ENCODE measurements around the gene SRRM3.
"Not testable (repeated sequence)": the region's sequence is repeated elsewhere in the genome, so short reads cannot be mapped to it uniquely, and the experiment has no call there.

The SRRM3 gene

GRCh38 chr7:76267107-76267893 is 65.6 kb downstream of the SRRM3 start:
- DNase-seq, result no peak

- no peak for DNase-seq
Measured at GRCh38 chr7:76267894-76268183, 66.1 kb downstream of the SRRM3 start.

GRCh38 chr7:76268376-76268775 is 66.7 kb downstream of the SRRM3 start:
- DNase-seq, result no peak

GRCh38 chr7:76269895-76270294 is 68.2 kb downstream of the SRRM3 start:
- DNase-seq, result no peak

DNA sequence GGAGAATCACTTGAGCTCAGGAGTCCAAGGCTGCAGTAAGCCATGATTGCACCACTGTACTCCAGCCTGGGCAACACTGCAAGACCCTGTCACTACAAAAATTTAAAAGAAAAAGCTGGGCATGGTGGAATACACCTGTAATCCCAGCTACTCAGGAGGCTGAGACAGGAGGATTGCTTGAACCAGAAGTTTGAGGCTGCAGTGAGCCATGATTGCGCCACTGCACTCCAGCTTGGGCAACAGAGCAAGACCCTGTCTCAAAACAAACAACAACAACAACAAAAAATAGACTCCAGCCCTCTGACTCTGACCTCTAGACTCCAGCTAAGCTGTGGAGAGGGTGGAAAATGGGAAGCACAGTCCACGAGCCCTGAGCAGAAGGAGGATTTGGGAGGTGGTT is 69.7 kb downstream of the SRRM3 start:
- DNase-seq, result not testable (repeated sequence)

DNA sequence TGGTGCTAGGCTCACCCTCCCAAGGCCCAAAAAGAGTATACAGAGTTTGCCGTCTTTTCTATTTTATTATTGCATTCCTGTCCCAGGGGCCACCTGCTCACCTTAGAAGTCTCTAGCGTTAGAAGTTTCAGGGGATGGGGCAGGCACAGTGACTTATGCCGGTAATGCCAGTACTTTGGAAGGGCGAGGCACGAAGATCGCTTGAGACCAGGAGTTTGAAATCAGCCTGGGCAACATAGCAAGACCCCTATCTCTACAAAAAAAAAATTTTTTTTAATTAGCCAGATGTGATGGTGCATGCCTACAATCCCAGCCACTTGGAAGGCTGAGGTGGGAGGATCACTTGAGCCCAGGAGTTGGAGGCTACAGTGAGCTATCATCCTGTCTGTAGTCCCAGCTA is 70.4 kb downstream of the SRRM3 start:
- DNase-seq, result no peak

DNA sequence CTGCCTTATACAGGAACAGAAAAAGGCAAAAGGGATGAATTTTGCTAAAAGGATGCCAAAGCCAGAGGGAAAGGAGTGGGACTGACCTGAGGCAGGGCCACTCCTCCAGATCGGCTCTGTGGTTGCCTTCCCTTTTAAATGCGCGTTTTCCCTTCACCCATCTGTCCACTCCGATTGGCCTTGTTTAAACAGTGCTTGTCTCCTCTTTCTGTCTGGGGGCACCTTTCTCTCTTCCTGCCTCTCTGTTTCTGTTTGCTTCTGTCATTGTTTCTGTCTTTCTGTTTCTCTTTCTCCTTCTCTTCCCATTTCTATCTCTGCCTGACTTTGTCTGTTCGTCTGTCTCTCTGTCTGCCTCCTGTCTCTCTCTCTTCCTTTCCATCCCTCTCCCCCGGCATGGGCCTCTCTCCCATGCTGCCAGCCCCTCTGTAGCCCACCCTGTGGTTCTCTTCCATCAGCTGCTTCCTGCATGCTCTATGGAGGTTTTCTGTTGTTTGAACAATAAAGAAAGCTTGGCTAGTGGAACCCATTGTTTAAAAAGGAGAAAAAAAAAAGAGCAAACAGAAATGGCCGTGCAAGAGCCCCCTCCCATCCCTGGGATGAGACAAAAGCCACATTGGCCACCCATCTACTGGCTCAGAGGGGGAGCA is 71.3 kb downstream of the SRRM3 start:
- no peak for DNase-seq

DNA sequence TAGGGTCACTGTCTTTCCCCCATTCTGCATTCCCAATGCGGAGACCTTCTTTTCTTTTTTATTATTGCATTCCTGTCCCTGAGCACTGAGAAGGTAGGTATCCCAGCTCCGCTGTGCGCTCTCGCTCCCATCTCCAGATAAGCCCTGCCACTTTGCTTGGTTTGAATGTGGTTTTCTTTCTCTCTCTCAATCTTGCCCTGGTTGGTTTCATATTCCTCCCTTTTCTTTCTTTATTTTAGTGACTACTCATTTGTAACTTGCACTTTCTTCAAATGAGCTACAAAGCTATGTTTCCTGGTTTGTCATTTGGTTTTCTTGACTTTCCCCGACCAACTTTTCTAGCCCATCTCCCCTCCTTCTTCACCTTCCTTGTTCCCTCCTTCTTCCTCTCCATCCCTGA is 71.8 kb downstream of the SRRM3 start:
- DNase-seq, result no peak

- DNase-seq, result no peak
Measured at GRCh38 chr7:76278540-76278939, 76.8 kb downstream of the SRRM3 start.

DNA sequence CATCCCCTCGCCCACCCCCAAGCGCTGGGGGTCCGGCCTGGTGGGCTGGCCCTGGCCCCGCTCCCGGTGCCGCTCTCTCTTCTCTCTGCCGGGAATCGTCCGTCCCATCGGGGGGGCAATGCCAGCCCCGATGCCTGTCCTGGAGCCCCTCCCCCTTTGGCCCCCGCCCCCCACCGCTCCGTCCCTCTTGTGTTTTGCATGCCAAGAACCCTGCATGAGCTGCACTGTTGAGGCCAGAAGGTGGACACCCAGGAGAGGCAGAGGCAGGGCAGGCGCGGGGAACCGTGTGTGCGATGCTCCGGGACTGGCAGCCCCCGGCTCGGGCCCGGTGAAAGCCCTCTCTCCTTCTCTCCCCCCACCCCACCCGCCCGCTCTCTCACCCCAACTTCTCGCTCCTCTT is 78.7 kb downstream of the SRRM3 start:
- no peak for DNase-seq

DNA sequence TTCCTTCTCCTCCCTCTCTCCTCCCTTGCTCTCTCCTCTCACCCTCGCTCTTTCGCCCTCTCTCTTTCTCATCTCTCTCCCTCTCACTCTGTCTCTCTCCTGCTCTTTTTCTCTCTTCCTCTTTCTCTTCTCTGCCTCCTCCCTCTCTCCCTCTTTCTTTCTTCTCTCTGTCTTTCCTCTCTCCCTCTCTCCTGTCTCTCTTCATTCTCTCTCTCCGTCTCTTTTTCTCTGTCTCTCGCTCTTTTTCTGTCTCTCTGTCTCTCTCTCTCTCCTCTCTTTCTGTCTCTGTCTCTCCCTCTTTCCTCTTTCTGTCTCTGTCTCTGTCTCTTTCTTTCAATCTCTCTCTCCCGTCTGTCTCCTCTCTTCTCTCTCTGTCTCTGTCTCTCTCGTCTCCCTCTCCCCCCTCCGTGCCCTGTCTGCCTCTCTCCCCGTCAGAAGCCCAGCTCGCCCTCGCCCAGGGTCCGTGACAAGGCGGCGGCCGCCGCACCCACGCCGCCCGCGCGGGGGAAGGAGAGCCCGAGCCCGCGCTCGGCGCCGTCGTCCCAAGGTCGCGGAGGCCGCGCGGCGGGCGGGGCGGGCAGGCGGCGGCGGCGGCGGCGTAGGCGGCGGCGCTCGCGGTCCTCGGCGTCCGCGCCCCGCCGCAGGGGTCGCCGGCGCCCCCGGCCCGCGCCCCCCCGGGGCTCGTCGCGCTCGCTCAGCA is 79.5 kb downstream of the SRRM3 start:
- no peak for DNase-seq

- no peak for DNase-seq
Measured at GRCh38 chr7:76281706-76282343, 80.1 kb downstream of the SRRM3 start.

DNA sequence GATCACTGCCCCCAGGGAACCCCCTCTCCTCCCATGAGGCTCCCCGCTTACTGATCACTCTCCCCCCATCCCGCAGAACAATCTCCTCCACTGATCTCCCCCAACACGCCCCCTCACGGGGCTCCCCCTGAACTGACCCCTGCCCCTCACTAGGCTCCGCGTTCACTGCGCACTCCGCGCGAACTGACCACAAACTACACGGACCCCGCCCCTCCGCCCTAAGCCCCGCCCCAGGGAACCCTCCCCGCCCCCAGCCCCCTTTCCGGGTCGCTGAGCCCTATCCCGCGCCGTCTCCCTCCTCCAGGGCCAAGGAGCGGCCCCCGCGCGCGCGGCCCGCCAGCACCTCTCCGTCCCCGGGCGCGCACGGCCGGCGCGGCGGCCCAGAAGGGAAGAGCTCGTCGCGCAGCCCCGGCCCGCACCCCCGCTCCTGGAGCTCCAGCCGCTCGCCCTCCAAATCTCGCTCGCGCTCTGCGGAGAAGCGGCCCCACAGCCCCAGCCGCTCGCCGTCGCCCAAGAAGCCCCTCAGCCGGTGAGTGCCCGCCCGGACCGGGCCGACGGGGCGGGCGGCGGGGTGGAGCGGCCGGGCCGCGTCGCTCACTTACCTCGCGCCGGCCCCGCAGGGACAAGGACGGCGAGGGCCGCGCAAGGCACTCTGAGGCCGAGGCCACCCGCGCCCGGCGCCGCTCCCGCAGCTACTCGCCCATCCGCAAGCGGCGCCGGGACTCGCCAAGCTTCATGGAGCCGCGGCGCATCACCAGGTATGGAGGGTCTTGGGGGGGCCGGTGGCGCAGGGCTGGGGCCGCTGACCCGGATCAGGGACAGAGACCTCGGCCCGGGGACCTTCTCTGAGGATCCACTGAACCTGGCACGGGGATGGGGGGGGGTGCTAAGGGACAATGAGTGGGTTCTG is 80.9 kb downstream of the SRRM3 start:
- no peak for DNase-seq

- no peak for DNase-seq
Measured at GRCh38 chr7:76283254-76284159, 81.8 kb downstream of the SRRM3 start.

DNA sequence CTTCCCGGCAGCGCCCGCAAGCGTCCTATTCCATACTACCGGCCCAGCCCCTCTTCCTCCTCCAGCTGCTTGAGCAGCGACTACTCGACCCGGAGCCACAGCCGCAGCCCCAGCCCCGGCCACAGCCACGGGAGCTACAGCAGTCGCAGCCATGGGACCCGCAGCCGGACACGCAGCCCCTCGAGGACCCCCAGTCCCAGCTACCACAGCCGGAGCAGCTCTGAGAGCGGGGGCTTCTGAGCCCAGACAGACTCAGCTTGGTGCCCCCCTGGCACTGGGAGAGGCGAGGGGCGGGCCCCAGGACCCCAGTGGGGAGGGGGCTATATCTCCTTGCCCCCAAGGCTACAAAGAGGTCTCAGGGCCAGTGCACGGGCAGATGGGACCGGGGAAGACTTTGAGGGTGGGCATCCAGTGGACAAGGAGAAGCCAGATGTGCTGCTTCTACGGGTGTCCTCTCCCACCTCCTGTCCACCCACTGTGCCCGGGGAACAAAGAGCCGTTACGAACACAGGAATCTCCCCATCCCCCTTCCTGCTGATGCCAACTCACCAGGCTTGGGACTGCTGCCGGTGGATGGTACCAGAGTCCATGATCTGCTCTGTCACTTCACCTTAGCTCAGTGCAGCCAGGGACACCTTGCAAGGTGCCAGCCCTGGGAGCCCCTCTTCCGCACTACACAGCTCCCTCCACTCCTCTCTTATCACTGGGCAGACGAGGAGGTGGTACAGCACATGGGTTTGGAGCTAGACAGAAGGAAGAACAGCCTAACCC is 84.1 kb downstream of the SRRM3 start:
- no peak for DNase-seq

- no peak for DNase-seq
Measured at GRCh38 chr7:76286842-76287403, 85.2 kb downstream of the SRRM3 start.

DNA sequence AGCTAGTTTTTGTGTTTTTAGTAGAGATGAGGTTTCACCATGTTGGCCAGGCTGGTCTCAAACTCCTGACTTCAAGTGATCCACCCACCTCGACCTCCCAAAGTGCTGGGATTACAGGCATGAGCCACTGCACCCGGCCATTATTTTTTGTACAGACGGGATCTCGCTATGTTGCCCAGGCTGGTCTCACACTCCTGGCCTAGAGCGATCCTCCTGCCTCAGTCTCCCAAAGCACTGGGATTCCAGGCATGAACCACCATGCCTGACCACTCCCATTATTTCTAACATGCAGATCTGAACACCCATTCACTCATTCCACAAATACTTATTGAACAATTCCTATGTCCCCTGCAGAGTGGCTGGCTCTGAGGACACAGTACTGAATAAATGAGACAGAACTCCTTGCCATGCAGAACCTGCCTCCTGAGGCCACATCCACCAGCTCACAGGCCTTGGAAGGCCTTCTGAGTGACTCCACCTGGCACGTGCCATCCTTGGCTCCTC is 89.2 kb downstream of the SRRM3 start:
- DNase-seq, result not testable (repeated sequence)

DNA sequence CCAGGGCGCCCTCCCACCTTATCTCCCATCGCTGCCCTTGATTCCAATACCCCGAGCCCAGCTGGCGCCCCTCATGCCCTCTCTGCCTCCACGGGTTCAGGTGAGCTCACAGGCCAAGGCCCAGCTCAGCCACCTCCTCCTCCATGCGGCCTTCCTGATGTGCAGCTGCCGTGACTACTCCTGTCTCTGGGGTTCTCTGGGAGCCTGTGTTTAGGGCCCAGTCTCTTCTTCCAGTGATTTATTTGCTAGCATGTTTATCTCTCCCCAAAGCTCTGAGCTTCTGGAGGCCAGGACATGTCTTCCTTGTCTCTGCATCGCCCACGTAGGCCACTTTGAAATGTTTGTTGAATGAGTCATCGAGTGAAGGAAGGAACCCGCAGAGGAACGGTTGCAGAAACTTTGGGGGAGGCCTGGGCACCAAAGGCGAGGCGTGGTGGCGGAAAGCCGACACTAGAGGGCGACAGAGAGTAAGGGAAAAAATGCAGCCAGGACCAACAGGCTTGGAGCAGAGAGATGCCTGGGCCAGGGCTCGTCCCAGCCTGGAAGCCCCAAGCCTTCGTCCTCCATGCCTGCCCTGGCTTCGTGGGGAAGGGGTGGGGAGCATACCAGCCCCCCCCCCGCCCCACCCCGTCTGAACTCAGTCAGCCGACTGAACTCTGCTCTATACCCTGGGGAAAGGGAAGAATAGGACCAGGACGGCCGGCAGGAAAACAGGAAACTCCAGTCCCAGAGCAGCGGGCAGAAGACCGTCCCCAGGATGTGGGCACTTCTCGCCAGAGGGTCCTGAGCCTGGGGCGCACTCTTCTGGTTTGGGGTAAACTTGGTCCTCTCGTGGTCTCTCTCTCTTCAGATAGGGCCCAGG is 89.9 kb downstream of the SRRM3 start:
- peak; percentile 73 for DNase-seq

DNA sequence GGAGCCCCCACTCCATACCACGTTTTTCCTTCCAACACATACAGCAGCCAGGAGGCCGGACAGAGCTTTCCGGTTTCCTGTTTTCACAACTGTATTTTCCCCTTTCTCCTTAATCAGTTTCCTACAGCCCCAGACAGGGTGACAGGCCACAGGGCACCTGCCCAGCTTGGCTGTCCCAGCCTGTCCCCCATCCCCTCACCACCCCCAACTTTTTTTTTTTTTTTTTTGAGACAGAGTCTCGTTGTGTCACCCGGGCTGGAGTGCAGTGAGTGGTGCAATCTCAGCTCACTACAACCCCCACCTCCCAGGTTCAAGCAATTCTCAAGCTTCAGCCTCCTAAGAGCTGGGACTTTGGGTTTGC is 90.5 kb downstream of the SRRM3 start:
- no peak for DNase-seq

Data from central memory CD4-positive, alpha-beta T cell (primary cell).